GM18517 (cell line): Measurements from ENCODE around the gene BRIX1.
"Not testable (repeated sequence)": the region's sequence is repeated elsewhere in the genome, so short reads cannot be mapped to it uniquely, and the experiment has no call there.

Experiments used
- ATAC-seq: cut with Tn5 transposase; IDR thresholded peaks from one replicate; pipeline ENCODE4 v1.9.1; 2021; ENCODE audit warnings: mild to moderate bottlenecking, moderate library complexity; ENCODE audit not compliant: unreplicated experiment

Gene BRIX1

DNA sequence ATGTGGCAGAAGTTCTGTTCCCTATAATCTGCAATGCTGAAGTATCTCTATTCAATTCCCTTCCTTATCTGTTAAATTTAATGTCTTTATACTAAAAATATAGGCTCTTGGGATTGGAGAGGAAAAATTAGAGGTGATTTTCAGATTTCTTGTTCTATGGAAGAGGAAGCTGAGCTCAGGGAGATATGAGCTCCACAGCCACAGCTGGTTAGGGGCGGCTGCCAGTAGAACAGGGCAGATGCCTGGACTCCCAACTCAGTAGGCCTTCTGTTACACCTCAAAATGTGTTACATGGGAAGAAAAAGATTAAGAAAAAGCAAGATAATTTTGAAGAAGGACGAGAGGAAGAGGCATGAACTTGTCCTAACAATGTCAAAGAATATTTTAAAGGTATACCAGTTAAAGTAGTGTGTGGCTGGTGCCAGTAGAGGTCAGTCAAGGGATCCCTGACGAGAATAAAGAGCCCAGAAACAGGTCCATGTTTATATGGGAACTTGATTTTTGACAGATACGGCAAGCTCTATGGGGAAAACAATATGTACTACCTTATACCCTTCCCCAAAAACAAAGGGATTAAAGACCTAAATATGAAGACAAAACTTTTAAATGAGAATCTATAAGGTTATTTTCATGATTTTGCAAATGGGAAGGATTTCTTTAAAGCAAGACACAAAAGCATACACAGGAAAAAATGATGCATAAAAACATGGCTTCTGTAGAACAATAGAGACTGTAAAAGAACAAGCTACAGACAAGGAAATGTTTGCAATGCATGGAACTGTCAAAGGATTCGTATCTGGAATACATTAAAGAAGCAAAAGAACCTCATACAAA, 42.6 kb downstream of the BRIX1 start:
- peak; percentile 53 for ATAC-seq

DNA sequence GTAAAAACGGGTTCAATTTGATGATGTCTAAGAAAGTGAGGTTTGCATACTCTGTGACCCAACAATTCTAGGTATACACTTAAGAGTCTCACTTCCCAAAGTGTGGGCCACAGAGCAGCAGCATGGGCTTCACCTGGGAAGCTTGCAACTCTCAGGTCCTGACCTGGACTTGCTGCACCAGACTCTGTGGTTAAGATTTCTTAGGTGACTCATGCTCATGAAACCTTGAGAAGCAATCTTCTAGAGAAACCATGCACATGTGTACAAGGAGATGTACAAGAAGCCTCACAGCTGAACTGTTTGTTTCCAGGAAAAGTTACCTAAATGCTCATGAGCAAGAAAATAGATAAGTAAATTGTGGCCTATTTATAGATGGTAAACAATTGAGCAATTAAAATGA, 43.8 kb downstream of the BRIX1 start:
- ATAC-seq: peak; percentile 76

DNA sequence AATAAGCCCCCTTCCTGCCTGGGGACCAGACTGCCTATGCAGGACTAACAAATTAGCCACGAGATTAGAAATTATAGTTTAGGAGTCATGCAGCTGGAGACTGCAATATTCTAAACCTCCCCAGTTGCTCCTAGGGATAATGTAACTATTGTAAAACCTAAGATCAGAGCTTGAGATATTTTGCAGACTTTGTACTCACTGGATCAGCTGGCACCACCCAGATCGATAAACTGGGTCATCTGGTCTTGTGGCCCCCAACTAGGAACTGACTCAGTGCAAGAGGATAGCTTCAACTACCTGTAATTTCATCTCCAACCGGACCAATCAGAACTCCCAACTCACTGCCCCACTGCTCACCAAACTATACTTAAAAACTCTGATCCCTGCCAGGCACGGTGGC, 52.0 kb downstream of the BRIX1 start:
- no peak for ATAC-seq

DNA sequence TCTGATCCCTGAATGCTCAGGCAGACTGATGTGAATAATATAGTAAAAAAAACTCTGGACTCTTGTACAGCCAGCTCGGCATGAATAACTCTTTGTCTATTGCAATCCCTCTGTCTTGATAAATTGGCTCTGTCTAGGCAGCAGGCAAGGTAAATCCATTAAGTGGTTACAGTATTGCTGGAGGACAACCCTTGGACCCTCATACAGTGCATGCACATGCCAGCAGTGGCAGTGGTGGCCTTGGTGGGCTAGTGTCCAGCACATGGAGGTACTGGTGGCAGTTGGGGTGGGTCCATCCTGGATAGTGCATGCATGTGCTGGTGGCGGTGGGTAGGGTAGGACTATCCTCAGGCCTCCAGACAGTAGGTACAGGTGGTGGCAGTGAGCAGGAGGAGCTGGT, 52.7 kb downstream of the BRIX1 start:
- no peak for ATAC-seq

DNA sequence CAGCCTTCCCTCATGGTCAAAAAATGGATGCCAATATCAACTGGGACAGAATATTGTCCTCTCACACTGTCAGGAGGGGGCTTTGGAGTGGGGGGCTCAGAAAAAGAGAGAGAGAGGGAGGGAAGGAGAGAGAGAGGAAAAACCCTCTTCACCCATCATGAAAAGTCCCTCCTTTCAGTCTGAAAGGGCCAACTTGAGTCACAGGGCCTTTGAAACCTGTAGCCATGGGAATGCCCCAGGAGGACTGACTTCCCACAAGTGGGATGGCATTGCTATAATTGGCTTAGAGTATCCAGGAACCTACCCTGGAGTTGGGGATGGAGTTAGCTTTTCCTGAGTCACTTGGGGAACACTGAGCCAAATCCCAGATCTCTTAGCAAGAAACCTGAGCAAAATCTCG, 55.0 kb downstream of the BRIX1 start:
- no peak for ATAC-seq

DNA sequence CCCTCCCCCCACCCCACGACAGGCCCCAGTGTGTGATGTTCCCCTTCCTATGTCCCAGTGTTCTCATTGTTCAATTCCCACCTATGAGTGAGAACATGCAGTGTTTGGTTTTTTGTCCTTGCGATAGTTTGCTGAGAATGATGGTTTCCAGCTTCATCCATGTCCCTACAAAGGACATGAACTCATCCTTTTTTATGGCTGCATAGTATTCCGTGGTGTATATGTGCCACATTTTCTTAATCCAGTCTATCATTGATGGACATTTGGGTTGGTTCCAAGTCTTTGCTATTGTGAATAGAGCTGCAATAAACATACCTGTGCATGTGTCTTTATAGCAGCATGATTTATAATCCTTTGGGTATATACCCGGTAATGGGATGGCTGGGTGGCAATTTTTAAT, 56.1 kb downstream of the BRIX1 start:
- not testable (repeated sequence) for ATAC-seq
